SHP77 (cell line): ENCODE data around the gene ASIC2.

Experiments used
- DNase-seq, 2 experiments: peaks; one replicate each; lab custom pipeline; 2025; lab: John Stamatoyannopoulos, UW

ASIC2 gene

DNA sequence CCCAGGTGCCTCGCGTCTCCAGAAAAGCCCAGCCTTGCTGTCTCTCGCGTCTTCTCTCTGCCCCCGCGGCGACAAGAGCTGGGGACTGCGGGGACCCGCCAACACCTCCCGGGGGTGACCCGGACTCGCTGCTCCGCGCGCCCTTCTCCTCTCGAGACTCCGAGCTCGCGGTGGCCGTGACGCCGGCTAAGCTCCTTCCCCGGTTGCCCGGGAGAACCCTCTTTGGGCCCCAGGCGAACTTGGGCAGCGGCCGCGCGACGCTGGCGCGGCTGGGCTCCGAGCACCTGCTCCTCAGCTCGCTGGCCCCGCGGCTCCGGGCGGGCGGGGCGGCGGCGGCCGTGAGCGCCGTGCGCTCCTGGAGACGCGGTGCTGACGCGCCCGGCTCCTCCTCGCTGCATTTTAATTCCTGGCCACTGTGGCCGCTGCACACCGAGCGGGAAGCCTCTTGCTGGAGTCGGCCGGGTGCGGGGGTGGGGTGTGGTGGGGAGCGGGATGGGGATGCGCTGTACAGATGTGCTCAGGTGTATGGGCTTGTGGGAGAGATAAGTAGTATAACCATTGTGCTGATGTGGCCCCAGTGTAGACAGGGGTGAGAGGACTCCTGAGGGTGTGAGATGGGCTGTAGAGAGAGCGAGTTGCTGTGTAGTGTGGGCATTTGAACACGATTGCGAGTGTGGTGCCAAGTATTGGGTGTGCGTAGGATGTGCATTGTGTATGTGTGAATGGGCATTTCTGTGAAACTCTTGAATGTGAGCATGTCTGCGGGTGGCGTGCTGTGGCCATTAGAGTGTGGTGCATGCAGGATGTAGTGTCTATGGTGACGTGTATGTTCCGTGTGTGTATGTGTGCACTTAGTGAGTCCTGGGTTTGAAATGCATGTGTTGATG, at the start of gene ASIC2:
ASIC2 (minus strand) TSS at position 315 of the 887 bp plus-strand sequence.
- DNase-seq: peak; percentile 72 to 82

DNA sequence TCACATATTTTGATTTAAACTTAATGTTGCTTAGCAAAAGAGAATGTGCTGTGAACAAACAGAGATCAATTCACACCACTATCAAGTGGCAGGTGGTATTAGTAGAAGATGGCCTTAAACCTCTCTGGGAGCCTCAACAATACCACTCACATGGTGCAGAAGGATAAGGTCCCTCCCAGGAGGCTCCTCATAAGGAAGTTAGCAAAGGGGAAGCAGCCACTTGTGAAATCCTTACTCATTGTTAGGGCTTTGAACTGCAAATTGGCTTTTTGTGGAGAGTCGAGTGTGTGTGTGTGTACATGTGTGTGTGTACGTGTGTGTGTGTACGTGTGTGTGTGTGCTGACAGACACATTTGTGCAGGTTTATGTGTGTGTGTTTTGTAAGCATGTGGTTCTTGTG, 48.9 kb upstream of the ASIC2 start:
- no peak for DNase-seq

DNA sequence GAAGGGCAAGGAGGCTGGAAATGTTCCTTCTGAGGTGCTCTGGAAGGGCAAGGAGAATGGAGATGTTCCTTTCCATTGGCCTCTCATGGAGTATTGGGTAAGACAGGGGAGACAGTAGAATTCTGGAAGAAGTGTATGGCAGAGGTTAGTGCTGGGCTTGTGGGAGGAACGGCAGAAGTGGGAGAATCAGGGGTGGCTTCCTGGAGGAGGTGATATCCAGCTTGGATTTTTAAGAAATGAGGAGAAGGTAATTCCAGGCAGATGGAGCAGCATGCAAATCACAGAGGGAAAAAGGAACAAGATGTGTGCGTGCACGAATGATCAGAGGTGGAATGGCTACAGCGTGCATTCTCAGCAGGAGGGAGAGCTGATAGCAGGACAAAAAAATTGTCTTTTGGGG, 45.1 kb upstream of the ASIC2 start:
- DNase-seq: no peak

DNA sequence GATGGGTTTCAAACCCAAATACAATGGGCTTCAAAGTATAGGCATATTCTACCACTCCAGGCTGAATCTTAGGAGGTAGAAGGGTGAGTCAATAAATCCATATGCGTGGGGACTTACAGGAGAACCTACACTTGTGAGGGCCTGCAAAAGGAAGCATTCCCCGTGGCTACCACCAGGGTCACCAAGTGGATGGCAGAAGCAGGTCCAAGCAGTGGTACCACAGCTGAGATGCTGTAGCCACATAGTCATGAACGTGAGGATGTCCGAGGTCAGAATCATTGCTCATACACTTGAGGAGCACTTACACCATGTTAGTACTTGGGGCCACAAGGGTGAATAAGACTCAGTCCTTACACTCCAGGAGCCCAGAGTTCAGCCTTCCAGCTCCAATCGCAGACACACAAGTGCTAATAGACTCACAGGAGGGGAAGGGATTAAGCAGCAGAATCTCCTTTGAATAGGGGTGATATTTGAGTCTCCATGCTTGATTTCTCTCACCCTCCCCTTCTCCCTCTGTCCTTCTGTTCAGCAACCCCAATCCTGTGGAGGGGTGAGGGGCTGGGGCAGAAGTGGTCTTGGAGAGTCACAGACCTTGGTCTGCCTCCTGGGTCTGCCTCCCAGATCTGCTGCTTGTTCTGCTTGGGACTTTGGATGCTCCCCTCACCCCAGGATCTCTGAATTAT, 42.5 kb upstream of the ASIC2 start:
- DNase-seq: no peak

DNA sequence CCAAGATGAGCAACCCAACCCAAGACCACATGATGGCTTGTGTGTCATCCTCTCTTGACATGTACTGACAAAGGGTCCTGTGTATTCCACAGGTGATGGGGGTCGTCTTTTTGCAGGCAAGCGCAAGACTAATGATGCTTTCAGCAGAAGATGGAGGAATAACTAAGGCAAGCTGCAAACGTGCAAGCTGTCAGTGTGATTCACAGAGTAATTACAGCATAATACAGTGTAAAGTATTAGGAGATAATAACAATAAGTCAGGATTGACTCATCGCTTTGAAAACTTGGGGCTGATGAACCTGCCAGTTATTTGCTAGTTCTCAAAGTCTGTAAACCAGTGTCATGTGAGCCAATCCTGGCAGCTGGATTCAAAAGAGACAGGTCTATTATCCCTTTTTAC, 41.6 kb upstream of the ASIC2 start:
- no peak for DNase-seq

DNA sequence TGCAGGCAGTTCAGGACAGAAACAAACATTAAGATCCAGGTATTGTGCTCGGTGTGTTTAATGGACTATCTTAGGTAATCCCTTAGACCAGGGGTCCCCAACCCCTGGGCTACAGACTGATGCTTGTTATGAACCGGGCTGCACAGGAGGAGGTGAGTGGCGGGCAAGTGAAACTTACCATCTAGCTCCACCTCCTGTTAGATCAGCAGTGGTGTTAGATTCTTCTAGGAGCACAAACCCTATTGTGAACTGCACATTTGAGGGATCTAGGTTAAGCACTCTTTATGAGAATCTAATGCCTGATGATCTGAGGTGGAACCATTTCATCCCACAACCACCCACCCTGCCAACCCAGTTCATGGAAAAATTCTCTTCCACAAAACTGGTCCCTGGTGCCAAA, 37.8 kb upstream of the ASIC2 start:
- DNase-seq: no peak

DNA sequence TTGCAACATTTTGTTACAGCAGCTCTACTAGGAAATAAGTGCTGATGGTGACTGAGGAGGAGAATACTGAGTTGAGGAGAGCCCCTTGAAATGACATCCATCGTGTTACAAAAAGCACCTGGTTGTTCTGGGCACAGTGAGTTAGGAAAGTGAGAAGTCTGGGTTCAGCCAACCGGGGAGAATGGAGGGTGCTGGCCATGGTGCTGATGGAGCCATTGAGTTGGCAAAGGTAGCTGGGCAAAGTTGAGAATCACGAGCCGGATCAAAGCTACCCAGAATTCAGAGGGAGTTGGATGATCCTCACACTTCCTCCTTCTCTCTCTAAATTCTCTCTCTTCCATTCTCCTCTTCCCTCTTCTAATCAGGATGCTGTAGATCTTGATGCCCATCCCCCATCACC, 35.0 kb upstream of the ASIC2 start:
- no peak for DNase-seq

DNA sequence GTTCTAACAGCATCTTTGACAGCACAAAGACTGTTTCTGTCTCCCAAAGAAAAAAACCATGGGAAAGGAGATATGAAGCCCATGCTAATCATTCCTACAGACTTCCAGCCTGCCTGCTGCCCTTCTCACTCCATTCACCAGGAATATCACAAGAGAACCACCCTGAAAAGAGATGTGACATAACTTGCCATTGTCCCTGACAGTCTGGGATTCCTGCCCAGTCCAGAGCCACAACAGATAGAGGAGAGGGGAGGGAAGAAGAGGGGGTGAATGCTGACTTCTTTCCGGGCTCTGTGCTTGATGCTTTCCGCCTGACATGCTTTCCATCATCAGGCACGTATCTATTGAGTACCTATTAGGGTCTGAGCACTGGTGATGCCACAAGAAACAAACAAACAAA, 31.6 kb upstream of the ASIC2 start:
- DNase-seq: no peak

DNA sequence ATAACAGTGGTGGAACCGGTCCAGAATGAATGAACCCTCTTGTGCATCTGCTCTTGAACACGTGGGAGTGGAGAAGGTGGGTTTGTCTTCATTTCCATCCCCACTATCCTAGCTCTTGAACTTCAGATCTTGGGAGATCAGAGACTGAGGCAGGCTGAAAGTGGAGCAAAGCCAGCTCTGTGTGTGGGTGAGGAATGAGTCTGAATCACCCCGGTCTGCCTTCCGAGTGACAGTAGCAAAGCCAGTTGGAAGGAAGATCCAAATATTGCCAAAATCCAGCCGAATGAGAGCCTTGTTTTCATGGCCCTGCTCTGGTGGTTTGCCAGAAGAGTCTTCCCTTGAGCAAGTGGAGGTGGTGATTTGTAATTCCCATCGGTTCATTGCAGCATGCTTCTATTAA, 29.0 kb upstream of the ASIC2 start:
- DNase-seq: no peak

DNA sequence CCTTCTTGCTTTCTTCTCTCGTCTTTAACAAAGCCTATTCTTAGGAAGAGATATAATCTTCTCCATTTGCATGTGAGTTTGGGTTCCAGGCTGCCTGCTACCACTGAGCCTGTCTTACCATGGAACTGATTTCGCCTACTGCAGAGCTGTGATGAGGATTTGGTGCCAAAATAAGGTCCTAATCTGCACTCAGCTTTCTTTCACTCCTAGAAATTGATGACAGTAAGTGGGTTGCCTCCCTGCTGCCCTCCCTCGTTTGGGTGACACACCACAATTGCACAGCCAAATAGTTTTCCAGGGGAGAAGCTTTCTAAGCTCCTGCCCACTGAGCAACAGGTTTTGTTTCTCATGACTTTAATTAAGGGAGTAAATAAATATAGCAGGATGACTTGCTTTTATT, 25.1 kb upstream of the ASIC2 start:
- DNase-seq: no peak

DNA sequence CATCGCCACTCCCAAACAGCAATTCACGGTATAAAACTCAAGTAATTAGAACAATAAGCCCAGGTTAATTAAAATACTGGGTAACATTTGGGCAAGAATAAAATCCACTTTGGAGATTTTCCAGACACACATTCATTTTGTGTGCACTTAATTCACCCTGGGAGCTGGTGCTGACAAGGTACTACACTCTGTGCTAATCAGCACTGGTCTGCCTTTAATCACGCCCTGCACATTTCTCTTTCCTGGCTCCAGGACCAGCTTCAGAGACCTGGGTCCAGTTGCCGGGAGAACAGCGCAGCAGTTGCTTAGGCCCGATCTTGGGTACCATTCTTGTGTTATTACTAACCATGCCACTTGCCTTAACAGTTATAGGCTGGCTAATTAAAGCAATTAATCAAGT, 23.7 kb upstream of the ASIC2 start:
- DNase-seq: no peak

DNA sequence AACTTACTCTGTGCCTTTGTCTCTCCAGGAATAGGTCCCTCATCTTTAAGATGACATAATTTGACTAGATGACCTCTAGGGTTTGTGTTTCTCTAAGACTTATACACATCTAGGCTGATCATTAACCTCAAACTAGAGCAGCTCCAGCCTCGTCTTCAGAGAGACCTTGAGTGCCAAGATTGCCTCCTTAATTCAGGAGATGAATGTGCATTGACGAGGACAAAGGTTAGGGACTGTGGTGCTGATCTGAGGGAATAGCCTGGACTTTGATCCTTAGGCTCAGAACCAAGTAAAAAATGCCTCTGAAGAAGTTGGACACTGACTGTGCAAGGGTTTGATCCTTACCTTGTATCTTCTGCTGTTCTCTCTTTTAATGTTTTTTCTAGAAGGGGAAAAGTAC, 17.2 kb upstream of the ASIC2 start:
- DNase-seq: no peak

DNA sequence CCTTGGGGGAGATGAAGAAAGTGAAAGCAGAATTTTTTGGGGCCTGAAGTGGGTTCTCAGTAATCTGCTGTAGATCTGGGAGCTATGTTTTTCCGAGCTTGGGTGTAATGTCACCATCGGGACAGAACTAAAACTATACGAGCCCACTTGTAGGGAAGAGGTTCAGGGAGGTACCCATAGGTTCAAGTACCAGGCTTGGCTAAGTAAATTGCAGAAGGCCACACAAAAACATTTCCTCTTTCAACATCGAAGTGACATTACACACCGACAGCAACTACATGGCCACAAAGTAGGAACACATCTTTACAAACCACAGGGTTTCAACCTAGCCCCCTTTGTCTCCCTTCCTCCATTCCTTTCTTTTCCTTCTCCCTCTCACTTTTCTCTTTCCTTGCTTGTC, 10.2 kb upstream of the ASIC2 start:
- DNase-seq: no peak

DNA sequence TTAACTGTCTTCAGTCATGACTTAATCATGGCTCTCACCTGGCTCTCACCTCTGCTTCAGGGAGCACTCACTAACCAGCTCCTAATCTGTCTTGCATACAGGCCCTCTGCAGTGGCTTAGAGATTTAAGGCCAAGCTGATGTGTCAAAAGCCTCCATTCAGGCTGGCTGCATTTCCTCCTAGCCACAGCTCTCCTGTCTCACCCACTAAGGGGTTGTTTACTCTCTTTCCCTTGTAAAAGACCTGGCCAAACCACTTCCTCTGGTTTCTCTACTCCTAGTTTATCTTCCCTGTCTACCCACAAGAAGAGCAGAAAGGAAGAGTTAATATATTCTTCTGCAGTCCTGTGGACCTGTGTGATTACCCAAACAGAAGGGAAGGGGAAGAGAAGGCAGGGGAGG, 9.3 kb upstream of the ASIC2 start:
- no peak for DNase-seq

DNA sequence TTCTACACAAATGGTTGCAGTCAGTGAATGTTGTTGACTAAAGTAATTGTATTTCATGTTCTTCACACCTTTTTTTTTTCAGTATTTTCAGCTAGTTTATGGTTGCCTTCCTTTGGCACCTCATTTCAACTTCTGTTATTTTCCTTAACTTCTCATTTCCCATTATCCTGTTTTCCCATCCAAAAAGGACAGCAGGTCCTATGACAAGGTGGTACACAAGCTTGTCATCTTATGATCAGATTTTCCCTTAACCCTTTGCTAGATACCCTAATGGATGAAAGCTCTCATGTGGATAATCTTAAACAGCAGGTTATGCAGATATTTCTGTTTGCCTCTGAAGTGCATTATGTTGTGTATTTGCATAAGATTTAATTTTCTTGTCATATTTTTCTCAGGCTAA, 7.1 kb upstream of the ASIC2 start:
- DNase-seq: no peak

DNA sequence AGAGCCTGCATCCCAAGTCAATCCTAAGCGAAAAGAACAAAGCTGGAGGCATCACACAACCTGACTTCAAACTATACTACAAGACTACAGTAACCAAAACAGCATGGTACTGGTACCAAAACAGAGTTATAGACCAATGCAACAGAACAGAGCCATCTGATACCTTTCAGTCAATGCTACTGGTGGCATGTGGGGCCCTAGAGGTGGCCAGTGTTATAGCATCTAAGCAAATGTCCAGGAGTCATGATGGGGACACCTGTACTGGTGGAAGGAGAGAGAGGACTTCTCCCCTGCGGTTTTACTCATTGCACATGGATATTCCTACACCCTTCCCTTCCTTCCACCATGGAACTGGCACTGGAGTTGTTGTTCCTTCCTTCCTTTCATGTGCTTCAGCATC, 6.0 kb upstream of the ASIC2 start:
- DNase-seq: no peak

DNA sequence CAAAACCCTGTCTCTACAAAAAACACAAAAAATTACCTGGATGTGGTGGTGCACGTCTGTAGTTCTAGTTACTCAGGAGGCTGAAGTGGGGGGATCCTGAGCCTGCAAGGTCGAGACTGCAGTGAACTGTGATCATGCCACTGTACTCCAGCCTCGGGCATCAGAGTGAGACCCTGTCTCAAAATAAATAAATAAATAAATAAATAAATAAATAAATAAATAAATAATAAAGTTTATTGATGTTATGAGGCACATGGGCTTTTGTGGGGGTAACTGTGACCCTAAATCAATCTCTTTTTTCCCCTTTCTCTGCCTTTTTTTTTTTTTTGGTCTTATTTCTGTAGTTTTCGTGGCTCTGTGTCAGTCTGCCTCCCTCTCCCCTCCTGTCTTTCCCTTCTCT, 4.5 kb upstream of the ASIC2 start:
- no peak for DNase-seq

DNA sequence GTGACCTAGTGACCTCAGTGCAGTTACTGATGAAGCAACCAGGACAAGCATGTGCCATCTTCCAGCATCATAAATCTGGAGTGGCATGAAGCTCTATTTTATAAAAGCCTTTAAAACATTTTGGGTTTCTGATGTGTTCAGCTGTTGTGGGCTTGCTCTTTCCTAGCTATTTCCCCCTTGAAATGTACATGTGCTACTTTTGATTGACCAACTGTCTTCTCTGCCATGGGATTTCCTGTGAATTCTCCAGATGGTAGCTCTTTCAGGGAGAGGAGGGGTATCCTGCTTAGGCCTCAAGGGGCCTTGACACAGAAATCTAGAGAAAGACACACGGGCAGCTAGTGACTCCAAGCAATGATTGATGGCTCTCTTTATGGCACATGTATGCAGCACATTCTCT, 1.9 kb upstream of the ASIC2 start:
- DNase-seq: no peak

DNA sequence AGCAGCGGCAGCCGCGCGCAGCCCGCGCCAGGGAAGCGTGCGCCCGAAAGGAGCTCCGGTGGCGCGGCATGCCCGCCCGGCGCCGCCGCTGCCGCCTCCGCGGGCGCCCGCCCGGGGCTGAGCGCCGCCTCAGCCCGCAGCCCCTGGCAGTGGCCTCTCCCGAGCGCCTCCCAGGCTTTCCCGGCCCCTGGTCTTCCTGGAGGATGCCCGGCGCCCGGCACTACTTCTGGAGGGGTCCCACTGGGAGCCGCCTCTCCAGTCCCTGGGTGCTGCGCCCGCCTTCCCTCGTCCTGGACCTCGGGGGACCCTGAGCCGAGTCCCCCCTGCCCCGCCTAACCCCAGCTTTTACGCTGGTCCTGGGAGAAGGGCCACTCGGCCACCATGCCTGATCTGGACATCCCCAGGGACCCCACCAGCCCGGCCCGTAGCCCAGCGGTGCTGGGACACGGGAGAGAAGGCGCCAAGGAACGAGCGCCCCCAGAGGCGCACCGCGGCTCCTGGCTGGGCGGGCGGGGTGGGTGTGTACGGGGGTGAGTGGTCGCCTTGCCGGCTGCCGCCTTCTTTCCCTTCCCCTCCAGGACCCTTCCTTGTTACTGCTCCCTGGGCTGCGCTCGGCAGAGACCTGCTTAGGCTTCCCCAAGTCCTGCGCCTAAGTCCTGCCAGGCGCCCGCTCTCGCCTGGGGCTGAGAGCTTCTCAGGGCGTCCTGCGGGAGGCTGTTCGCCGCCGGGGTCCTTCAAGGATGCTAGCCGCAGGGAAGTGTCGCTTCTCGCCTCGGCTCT, 704 bp downstream of the ASIC2 start:
- DNase-seq: peak; percentile 25 to 50

DNA sequence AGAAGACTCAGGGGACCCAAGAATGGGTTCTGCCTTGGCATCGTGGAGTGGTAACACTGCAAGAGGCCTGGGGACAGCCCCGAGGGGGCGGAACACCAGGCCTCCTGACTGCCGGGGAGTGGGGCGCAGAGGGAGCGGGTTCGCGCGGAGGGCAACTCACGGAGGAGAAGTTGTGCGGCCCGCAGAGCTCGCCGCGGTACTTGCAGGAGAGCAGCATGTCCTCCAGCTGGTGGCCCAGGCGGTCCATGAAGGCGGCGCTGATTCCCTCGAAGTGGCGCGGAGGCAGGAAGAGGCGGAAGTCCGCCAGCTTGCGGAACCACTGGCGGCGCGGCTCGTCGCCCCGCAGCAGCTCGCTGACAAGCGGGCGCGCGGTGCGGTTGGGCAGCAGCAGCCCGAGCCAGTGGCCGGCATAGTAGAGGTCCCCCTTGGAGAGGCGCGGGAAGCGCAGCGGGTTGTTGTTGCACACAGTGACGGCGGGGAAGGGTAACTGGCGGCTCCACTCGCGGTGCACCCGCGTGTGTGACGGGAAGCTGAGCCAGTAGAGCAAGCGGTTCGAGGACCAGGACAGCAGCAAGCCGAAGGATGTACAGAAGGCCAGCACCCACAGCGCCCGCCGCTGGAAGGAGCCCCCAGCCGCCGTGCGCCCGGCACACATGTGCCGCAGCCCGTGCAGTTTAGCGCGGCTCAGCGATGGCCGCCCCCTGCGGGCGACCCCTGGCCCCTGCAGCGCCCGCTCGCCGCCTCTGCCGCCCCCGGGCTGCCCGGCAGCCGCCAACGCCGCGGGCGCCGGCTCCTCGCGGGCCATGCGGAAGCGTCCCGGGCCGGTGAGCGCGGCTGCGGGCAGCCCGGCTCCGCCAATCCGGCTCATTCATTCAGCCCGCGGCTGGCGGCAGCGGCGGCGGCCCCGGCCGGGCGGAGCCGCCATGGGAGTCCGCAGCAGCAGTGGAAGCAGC, 1.6 kb downstream of the ASIC2 start:
- peak; percentile 33 to 50 for DNase-seq

DNA sequence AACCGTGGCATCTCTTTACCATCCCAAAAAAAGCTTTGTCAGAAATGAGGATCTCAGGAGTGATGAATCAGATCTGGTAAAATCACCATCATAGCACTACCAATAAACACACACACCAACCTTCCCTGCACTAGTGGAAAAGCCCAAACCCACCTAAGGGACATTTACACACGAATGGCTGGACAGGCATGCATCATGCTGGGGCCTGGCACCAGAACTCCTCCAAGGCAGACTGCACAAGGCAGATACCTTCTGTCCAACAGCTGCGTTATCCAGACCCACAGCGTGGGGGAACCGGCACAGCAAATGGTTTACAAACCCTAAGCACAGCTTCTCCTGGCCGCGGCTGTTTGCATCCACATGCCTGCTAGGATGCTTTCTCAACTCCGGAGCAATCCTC, 2.8 kb downstream of the ASIC2 start:
- DNase-seq: peak in 1 of 2 experiments; percentile 20

DNA sequence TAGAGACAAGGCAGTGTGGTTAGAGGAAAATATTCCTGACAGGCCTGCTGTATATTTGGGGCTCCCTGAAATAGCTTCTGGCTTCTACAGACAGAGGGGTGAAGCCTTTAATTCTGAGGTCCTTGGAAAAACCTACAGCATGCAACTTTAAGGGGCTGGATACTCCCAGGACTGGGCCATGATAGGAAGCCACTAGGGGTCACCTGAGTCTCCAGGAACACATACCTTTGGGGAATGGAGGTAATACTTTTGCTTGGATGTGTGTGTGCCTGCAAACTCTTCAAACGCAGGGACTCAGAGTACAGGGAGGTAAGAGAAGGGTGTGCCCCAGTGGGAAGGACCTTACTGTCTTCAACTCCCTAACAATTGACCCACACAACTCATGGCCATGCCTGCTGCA, 4.1 kb downstream of the ASIC2 start:
- no peak for DNase-seq
